Fibroblast of lung (primary cell): ENCODE data around the gene NME7.
"Not testable (repeated sequence)": the region's sequence is repeated elsewhere in the genome, so short reads cannot be mapped to it uniquely, and the experiment has no call there.

ENCODE experiments used
- CTCF ChIP-seq, 2 donors: IDR thresholded peaks in 1 of 2; conservative IDR thresholded peaks in 1 of 2; 1 replicate in 1 of 2; 2 replicates in 1 of 2; pipeline ENCODE4 v1.5.1; 2011 to 2012; ENCODE audit warnings: low read length in 2 of 2, control low read depth in 1 of 2, inconsistent platforms in 1 of 2, low read depth in 1 of 2, mild to moderate bottlenecking in 1 of 2
- EZH2 ChIP-seq: IDR thresholded peaks from 2 replicates; pipeline ENCODE4 v1.5.1; 2012; ENCODE audit warnings: low read length, control low read depth, mild to moderate bottlenecking; ENCODE audit errors: missing control alignments

GRCh38 chr1:169179431-169179830 is 188.2 kb downstream of the NME7 start:
- not testable (repeated sequence) for TF ChIP-seq EZH2; CTCF (conservative IDR thresholded peaks at IDR 0.05 in 1 of 2, IDR thresholded peaks at IDR 0.05 in 1 of 2; ENCODE audit: low read depth in 1 of 2, low read length in 2 of 2)
